ENCODE results near the gene RGP1.

RGP1 gene

GRCh38 chr9:35710818-35711500, 38.1 kb upstream of the RGP1 start:
- Histone ChIP-seq H3K36me3 (ENCODE audit: low read depth) (peaks cover 88% of the 10 kb centered on the region), H3K27me3 (ENCODE audit: insufficient read depth, poor library complexity, severe bottlenecking) (no peaks in the 10 kb centered on the region), H3K4me1 (ENCODE audit: insufficient read depth, poor library complexity, severe bottlenecking) (no peaks in the 10 kb centered on the region), H3K9me3 (ENCODE audit: severe bottlenecking) (no peaks in the 10 kb centered on the region), H3K4me3 (ENCODE audit: severe bottlenecking) (no peak overlapping the region), H3K27ac (ENCODE audit: poor library complexity, severe bottlenecking) (no peak overlapping the region)
- TF ChIP-seq, protein P1, sequence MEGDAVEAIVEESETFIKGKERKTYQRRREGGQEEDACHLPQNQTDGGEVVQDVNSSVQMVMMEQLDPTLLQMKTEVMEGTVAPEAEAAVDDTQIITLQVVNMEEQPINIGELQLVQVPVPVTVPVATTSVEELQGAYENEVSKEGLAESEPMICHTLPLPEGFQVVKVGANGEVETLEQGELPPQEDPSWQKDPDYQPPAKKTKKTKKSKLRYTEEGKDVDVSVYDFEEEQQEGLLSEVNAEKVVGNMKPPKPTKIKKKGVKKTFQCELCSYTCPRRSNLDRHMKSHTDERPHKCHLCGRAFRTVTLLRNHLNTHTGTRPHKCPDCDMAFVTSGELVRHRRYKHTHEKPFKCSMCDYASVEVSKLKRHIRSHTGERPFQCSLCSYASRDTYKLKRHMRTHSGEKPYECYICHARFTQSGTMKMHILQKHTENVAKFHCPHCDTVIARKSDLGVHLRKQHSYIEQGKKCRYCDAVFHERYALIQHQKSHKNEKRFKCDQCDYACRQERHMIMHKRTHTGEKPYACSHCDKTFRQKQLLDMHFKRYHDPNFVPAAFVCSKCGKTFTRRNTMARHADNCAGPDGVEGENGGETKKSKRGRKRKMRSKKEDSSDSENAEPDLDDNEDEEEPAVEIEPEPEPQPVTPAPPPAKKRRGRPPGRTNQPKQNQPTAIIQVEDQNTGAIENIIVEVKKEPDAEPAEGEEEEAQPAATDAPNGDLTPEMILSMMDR (IDR thresholded peaks at IDR 0.05; ENCODE audit: poor library complexity, severe bottlenecking): no peak
- ATAC-seq (ENCODE audit: low read depth): no peak
- DNase-seq (ENCODE audit: low spot score): no peak

DNA sequence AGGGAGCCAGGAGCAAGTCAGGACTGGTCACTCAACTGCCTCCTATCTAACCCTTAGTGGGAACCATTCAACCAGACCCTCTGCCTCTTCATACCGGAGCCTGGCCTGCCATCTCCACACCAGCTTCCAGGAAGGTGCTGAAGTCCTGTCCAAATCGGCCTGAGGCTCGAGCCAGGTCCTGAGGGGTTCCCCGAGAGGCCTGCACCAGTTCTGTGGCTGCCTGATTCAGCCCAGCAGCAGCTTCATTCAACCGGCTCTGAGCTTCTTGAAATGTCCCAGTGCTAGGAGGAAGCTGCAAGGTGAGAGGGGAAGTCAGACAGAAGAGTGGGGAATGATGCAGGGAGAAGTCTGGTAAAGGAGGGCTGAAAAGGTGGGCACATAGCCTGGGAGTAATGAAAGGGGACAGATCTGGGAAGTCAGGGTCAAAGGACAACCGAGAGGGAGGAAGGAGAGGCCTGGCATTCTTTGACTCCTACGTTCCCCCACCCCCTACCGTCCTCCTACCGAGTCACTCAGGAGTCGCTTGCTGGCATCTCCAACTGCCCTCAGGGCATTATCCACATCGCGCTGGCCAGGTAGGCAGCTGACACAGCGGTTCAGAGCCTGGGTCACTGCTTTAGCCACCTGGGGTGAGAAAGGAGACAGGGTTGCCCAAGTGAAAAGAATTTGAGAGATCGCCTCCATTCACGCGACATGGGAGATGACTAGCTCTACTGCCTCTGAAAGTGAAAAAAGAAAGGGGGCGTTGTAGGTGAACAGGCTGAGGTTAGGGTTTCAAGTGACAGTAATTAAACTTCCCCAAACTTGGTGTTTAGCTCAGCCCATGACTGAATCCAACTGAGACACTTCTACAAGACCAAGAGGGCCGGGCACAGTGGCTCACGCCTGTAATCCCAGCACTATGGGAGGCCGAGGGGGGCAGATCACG, 37.3 kb upstream of the RGP1 start:
- Histone ChIP-seq H3K4me1 (ENCODE audit: insufficient read depth, poor library complexity, severe bottlenecking) (no peaks in the 10 kb centered on the region), H3K36me3 (ENCODE audit: low read depth) (peaks cover 88% of the 10 kb centered on the region), H3K27ac (ENCODE audit: poor library complexity, severe bottlenecking) (no peak overlapping the region), H3K4me3 (ENCODE audit: severe bottlenecking) (no peak overlapping the region), H3K9me3 (ENCODE audit: severe bottlenecking) (no peaks in the 10 kb centered on the region), H3K27me3 (ENCODE audit: insufficient read depth, poor library complexity, severe bottlenecking) (no peaks in the 10 kb centered on the region)
- DNase-seq (ENCODE audit: low spot score) (no peak), ATAC-seq (ENCODE audit: low read depth) (no peak)
- TF ChIP-seq, protein P1 (IDR thresholded peaks at IDR 0.05; ENCODE audit: poor library complexity, severe bottlenecking): no peak

DNA sequence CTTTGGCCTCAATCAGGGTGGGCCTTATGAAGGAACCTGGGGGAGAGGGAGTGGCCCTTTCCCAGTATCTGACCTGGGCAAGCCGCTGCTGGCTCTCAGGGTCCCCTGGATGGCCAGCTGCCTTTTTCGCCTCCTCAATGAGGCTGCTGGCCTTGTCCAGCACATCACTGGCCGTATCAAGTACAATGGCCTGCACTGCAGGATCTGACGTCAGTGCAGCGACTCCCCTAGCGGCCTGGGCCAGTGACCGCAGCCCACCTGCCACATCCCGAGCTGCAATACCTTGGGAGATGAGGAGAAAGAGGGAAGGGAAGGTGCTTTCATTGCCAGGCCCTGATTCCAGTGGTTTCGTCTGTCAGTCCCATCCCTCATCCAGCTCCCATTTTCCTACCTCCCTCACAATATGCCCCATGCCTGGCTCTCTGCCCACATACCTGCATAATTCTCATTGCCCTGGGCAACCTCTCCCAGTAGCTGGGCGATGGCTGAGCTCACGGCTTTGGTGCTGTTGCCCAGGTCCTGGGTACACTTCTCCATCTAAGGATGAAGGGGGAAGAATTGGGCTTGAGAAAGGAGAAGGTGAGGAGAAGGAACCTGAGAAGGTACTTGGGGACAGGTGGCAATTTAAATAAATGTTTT, 36.2 kb upstream of the RGP1 start:
- no peaks in the 10 kb centered on the region for H3K4me1 ChIP-seq (ENCODE audit: insufficient read depth, poor library complexity, severe bottlenecking)
- no peak overlapping the region for H3K27ac ChIP-seq (ENCODE audit: poor library complexity, severe bottlenecking)
- H3K4me3 ChIP-seq (ENCODE audit: severe bottlenecking): no peak overlapping the region
- no peaks in the 10 kb centered on the region for H3K27me3 ChIP-seq (ENCODE audit: insufficient read depth, poor library complexity, severe bottlenecking)
- ATAC-seq (ENCODE audit: low read depth) (no peak), DNase-seq (ENCODE audit: low spot score) (no peak)
- no peaks in the 10 kb centered on the region for H3K9me3 ChIP-seq (ENCODE audit: severe bottlenecking)
- peaks cover 88% of the 10 kb centered on the region for H3K36me3 ChIP-seq (ENCODE audit: low read depth)
- TF ChIP-seq, protein P1 (IDR thresholded peaks at IDR 0.05; ENCODE audit: poor library complexity, severe bottlenecking): no peak

- DNase-seq (ENCODE audit: low spot score): no peak
- Histone ChIP-seq H3K4me1 (ENCODE audit: insufficient read depth, poor library complexity, severe bottlenecking) (no peaks in the 10 kb centered on the region), H3K27me3 (ENCODE audit: insufficient read depth, poor library complexity, severe bottlenecking) (no peaks in the 10 kb centered on the region), H3K36me3 (ENCODE audit: low read depth) (peaks cover 88% of the 10 kb centered on the region), H3K27ac (ENCODE audit: poor library complexity, severe bottlenecking) (no peak overlapping the region), H3K4me3 (ENCODE audit: severe bottlenecking) (no peak overlapping the region), H3K9me3 (ENCODE audit: severe bottlenecking) (no peaks in the 10 kb centered on the region)
- TF ChIP-seq, protein P1 (IDR thresholded peaks at IDR 0.05; ENCODE audit: poor library complexity, severe bottlenecking): no peak
- ATAC-seq (ENCODE audit: low read depth): no peak
These were observed 35.5 kb upstream of the RGP1 start for GRCh38 chr9:35713578-35713977.
